OCI-LY3 (cell line): ENCODE measurements around the gene RTF1.
A peak's percentile ranks its signal among the peaks of the same experiment; 100 is the strongest.
"Not testable (repeated sequence)": the region's sequence is repeated elsewhere in the genome, so short reads cannot be mapped to it uniquely, and the experiment has no call there.

Experiments
- H2AFZ ChIP-seq: fragments of 200-600, 300-600 bp; shearing (Covaris generic); 2 replicates; pipeline ENCODE4 v1.6.0; 2014; ENCODE audit warnings: antibody characterized with exemption, low read depth, low read length
- H3K27ac ChIP-seq: fragments of 200-600, 300-600 bp; sonication (generic); 2 replicates; pipeline ENCODE4 v1.5.1; 2014; ENCODE audit warnings: mild to moderate bottlenecking, low read length, moderate library complexity, mixed read lengths
- H3K27me3 ChIP-seq: fragments of 200-600, 300-600 bp; sonication (generic); 2 replicates; pipeline ENCODE4 v1.6.1; 2014; ENCODE audit warnings: low read depth, low read length, mixed read lengths
- H3K36me3 ChIP-seq: fragments of 200-600, 300-600 bp; sonication (generic); replicated peaks from 2 replicates; pipeline ENCODE3; 2014; ENCODE audit warnings: low read depth, low read length, mixed read lengths
- H3K4me1 ChIP-seq: fragments of 300-600, 200-600 bp; sonication (generic); 2 replicates; pipeline ENCODE4 v1.6.1; 2014; ENCODE audit warnings: low read length, mixed read lengths
- H3K4me2 ChIP-seq: fragments of 200-600, 300-600 bp; sonication (generic); 2 replicates; pipeline ENCODE4 v1.6.1; 2014; ENCODE audit warnings: low read length, mixed read lengths
- H3K4me3 ChIP-seq: fragments of 300-600, 200-600 bp; sonication (generic); 2 replicates; pipeline ENCODE4 v1.5.1; 2014; ENCODE audit warnings: antibody characterized with exemption, mild to moderate bottlenecking, low read length, moderate library complexity
- H3K79me2 ChIP-seq: fragments of 300-600, 200-600 bp; shearing (Covaris generic); 2 replicates; pipeline ENCODE4 v1.6.1; 2014; ENCODE audit warnings: mild to moderate bottlenecking, low read length, mixed read lengths
- H3K9ac ChIP-seq: fragments of 300-600, 200-600 bp; shearing (Covaris generic); 2 replicates; pipeline ENCODE4 v1.6.0; 2014; ENCODE audit warnings: mild to moderate bottlenecking, low read length, moderate library complexity
- H3K9me3 ChIP-seq: fragments of 200-600, 300-600 bp; shearing (Covaris generic); 2 replicates; pipeline ENCODE4 v1.6.1; 2014; ENCODE audit warnings: low read length, mixed read lengths; ENCODE audit not compliant: insufficient read depth
- H4K20me1 ChIP-seq: fragments of 200-600, 300-600 bp; sonication (generic); 2 replicates; pipeline ENCODE4 v1.6.1; 2016; ENCODE audit warnings: low read length, mixed read lengths; ENCODE audit not compliant: insufficient read depth
- EZH2phosphoT487 ChIP-seq: fragments of 200-600 bp; shearing (Covaris generic); IDR thresholded peaks from 2 replicates; pipeline ENCODE4 v1.6.1; 2018; ENCODE audit warnings: antibody characterized with exemption, mixed run types, low read depth
- TF ChIP-seq, protein P1 (sequence below): fragments of 200-600, 300-600 bp; sonication (generic); IDR thresholded peaks from 2 replicates; pipeline ENCODE4 v1.5.1; 2014; ENCODE audit warnings: antibody characterized with exemption, low read length, low read depth

The RTF1 gene

DNA sequence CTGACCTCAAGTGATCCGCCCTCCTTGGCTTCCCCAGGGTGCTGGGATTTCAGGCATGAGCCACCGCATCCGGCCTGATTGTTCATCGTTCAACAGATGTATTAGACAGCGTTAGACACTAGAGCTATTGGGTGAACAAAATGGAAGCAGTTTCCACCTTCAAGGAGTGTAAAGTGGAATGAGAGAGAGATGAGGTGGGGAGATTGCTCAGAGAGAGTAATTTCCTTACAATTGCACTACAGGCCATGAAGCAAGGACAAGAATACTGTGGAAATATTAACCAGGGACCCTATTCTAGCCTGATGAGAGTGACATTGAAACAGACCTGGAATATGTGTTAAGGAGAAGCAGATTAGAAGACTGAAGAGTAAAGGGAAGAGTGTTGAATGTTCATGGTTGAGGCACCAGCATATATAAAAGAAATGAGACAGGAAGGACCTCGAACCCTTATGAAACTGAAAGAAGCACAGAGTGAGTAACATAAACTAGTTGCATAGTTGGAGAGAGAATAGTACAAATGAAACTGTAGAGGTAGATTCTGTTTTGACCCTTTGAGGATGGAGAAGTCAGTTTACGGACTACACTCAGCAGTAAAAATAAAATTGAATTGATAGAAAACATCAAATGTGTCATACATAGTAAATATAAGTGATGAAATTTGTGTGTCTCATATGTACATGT lies 7.2 kb downstream of the RTF1 start:
- H3K4me1 ChIP-seq = peaks cover 12% of the 10 kb centered on the region
- no peak overlapping the region for H2AFZ ChIP-seq
- no peak overlapping the region for H3K4me3 ChIP-seq
- H3K36me3 ChIP-seq = peaks cover 3% of the 10 kb centered on the region
- H3K9ac ChIP-seq = no peak overlapping the region
- TF ChIP-seq EZH2phosphoT487 = no peak
- TF ChIP-seq, protein P1, sequence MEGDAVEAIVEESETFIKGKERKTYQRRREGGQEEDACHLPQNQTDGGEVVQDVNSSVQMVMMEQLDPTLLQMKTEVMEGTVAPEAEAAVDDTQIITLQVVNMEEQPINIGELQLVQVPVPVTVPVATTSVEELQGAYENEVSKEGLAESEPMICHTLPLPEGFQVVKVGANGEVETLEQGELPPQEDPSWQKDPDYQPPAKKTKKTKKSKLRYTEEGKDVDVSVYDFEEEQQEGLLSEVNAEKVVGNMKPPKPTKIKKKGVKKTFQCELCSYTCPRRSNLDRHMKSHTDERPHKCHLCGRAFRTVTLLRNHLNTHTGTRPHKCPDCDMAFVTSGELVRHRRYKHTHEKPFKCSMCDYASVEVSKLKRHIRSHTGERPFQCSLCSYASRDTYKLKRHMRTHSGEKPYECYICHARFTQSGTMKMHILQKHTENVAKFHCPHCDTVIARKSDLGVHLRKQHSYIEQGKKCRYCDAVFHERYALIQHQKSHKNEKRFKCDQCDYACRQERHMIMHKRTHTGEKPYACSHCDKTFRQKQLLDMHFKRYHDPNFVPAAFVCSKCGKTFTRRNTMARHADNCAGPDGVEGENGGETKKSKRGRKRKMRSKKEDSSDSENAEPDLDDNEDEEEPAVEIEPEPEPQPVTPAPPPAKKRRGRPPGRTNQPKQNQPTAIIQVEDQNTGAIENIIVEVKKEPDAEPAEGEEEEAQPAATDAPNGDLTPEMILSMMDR = no peak
- H4K20me1 ChIP-seq = peaks cover 21% of the 10 kb centered on the region
- H3K4me2 ChIP-seq = peak overlapping the region; percentile 47
- no peaks in the 10 kb centered on the region for H3K9me3 ChIP-seq
- no peaks in the 10 kb centered on the region for H3K27me3 ChIP-seq
- peak overlapping the region; percentile 9; the same call in 1 of the 2 replicates for H3K27ac ChIP-seq
- peaks cover 83% of the 10 kb centered on the region for H3K79me2 ChIP-seq

DNA sequence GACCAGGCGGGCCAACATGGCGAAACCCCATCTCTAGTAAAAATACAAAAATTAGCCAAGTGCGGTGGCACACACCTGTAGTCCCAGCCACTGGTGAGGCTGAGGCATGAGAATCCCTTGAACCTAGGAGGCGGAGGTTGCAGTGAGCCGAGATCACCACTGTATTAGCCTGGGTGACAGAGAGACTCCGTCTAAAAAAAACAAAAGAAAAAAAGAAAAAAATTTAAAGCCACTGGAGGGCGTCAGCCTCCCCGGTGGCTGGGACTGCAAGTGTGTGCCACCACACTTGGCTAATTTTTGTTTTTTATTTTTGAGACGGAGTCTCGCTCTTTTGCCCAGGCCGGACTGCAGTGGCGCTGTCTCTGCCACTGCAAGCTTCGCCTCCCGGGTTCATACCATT lies 7.9 kb downstream of the RTF1 start:
- H3K9ac ChIP-seq = no peak overlapping the region
- H3K27ac ChIP-seq = no peak overlapping the region
- H3K4me1 ChIP-seq = peaks cover 17% of the 10 kb centered on the region
- H3K4me3 ChIP-seq = no peak overlapping the region
- no peaks in the 10 kb centered on the region for H3K27me3 ChIP-seq
- H4K20me1 ChIP-seq = peaks cover 16% of the 10 kb centered on the region
- peaks cover 82% of the 10 kb centered on the region for H3K79me2 ChIP-seq
- H2AFZ ChIP-seq = no peak overlapping the region
- no peak overlapping the region for H3K4me2 ChIP-seq
- no peaks in the 10 kb centered on the region for H3K9me3 ChIP-seq
- TF ChIP-seq, protein P1 = no peak
- no peak for TF ChIP-seq EZH2phosphoT487
- H3K36me3 ChIP-seq = no peaks in the 10 kb centered on the region

DNA sequence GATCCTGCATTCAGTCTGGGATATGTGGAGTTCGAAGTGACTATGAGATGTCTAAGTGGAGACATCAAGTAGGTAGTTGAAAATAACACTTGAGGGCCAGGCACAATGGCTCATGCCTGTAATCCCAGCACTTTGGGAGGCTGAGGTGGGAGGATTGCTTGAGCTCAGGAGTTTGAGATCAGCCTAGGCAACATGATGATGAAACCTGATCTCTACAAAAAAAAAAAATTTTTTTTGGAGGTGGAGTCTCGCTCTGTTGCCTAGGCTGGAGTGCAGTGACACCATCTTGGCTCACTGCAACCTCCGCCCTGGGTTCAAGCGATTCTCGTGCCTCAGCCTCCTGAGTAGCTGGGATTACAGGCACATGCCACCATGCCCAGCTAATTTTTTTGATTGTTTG lies 9.0 kb downstream of the RTF1 start:
- not testable (repeated sequence) for H3K4me3 ChIP-seq, H3K9ac ChIP-seq, H3K27ac ChIP-seq, H2AFZ ChIP-seq, H3K4me2 ChIP-seq, H3K27me3 ChIP-seq, H4K20me1 ChIP-seq, H3K9me3 ChIP-seq, H3K36me3 ChIP-seq
- H3K79me2 ChIP-seq = peaks cover 78% of the 10 kb centered on the region
- peaks cover 17% of the 10 kb centered on the region for H3K4me1 ChIP-seq

DNA sequence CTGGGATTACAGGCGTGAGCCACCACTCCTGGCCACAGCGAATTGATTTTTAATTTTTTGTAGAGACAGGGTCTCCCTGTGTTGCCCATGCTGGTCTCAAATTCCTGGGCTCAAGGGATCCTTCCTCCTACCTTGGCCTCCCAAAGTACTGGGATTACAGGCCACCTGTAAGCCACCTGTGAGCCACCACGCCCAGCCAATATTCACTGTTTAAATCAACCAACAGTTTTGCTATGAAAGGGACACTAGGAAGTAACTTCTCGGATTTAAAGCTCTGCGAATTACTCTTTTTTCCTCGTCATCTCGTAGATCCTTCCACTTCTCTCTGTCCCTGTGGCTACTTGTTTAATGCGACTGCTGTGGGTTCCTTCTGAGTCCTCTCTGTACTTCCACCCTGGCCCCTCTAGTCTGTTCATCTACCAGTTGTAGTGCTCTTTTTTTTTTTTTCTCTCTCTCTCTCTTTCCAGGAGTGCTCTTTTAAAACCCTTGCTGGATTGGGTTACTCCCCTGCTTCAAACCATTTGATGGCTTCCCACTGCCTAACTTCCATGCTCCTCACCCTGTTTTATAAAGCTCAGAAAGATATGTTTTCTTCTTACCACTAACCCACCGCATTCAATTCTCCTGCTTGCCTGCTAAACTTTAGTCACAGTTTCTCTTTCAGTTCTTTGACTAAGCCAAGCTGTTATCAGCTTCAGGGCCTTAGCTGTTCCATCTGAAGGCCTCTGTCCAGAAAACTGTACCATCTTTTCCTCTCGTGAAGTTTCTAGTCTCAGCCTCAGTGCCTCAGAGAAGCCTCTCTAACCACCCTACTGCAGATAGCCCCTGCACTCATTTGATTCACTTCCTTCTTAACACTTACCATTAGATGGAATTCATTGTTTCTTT lies 12.4 kb downstream of the RTF1 start:
- Histone ChIP-seq H3K4me3 (peak overlapping the region; percentile 22; the same call in 1 of the 2 replicates), H3K79me2 (peaks cover 66% of the 10 kb centered on the region), H3K27me3 (no peaks in the 10 kb centered on the region), H3K36me3 (no peaks in the 10 kb centered on the region), H3K9me3 (no peaks in the 10 kb centered on the region), H3K4me2 (peak overlapping the region; percentile 30; the same call in 1 of the 2 replicates), H3K4me1 (peaks cover 12% of the 10 kb centered on the region; the same call in 1 of the 2 replicates), H2AFZ (no peak overlapping the region), H3K9ac (peak overlapping the region; percentile 5; the same call in 1 of the 2 replicates), H3K27ac (peak overlapping the region; percentile 7; the same call in 1 of the 2 replicates), H4K20me1 (peaks cover 7% of the 10 kb centered on the region)
- TF ChIP-seq, protein P1 = no peak
- TF ChIP-seq EZH2phosphoT487 = no peak
